ENCODE results near the gene TAP2. TPM values are rescaled to one million over a fixed set of nuclear protein-coding genes. Genes with fewer than 3 reads are reported as not detected.

Gene TAP2
- total and polyA plus RNA-seq, 5 donors, result 11.2 to 23.3 (median 20.4) TPM

Other genes starting within 250 kb of the TAP2 start
- gene HLA-DRB1, start 248.9 kb downstream of the TAP2 start, total RNA-seq, result 100 to 1,000 TPM in 2 of 4 donors, 10 to 100 TPM in 2; 33.7 to 153 (median 104) TPM
- 30.1 TPM for gene HLA-DRB1, start 248.9 kb downstream of the TAP2 start, polyA plus RNA-seq
- gene HLA-DQA1, start 201.3 kb downstream of the TAP2 start, total RNA-seq, result 10 to 100 TPM in 2 of 4 donors, 1 to 10 TPM in 2; 6.5 to 18.4 (median 8.9) TPM
- 6.0 TPM for gene HLA-DQA1, start 201.3 kb downstream of the TAP2 start, polyA plus RNA-seq
- 10 to 100 TPM in 3 of 4 donors, 1 to 10 TPM in 1; 5.7 to 15.0 (median 14.8) TPM for gene HLA-DQB1, start 172.1 kb downstream of the TAP2 start, total RNA-seq
- gene HLA-DQB1, start 172.1 kb downstream of the TAP2 start, polyA plus RNA-seq, result 19.8 TPM
- gene HLA-DQA2, start 97.3 kb downstream of the TAP2 start, total RNA-seq, result 1 to 10 TPM in 1 of 4 donors, under 1 TPM in 2, not detected in 1; 0.34 to 2.8 (median 0.45) TPM
- gene HLA-DQA2, start 97.3 kb downstream of the TAP2 start, polyA plus RNA-seq, result not detected
- 1 to 10 TPM in 1 of 4 donors, under 1 TPM in 1, not detected in 2; 0.58 to 2.2 TPM for gene HLA-DQB2, start 75.2 kb downstream of the TAP2 start, total RNA-seq
- gene HLA-DQB2, start 75.2 kb downstream of the TAP2 start, polyA plus RNA-seq, result not detected
- gene HLA-DOB, start 21.7 kb downstream of the TAP2 start, total RNA-seq, result under 1 TPM in 2 of 4 donors, not detected in 2; 0.20 to 0.22 TPM
- 0.20 TPM for gene HLA-DOB, start 21.7 kb downstream of the TAP2 start, polyA plus RNA-seq
- 10 to 100 TPM; 14.8 to 28.4 (median 18.8) TPM for gene PSMB8, start 5.3 kb upstream of the TAP2 start, total RNA-seq
- gene PSMB8, start 5.3 kb upstream of the TAP2 start, polyA plus RNA-seq, result 23.0 TPM
- gene TAP1, start 15.0 kb upstream of the TAP2 start, total RNA-seq, result 10 to 100 TPM; 15.7 to 25.0 (median 18.6) TPM
- 20.1 TPM for gene TAP1, start 15.0 kb upstream of the TAP2 start, polyA plus RNA-seq
- 10 to 100 TPM in 3 of 4 donors, 1 to 10 TPM in 1; 8.2 to 22.7 (median 14.7) TPM for gene PSMB9, start 15.5 kb upstream of the TAP2 start, total RNA-seq
- 17.1 TPM for gene PSMB9, start 15.5 kb upstream of the TAP2 start, polyA plus RNA-seq
- 10 to 100 TPM in 3 of 4 donors, 1 to 10 TPM in 1; 8.5 to 15.7 (median 12.4) TPM for gene HLA-DMB, start 102.3 kb upstream of the TAP2 start, total RNA-seq
- gene HLA-DMB, start 102.3 kb upstream of the TAP2 start, polyA plus RNA-seq, result 6.0 TPM
- gene HLA-DMA, start 114.4 kb upstream of the TAP2 start, total RNA-seq, result 10 to 100 TPM; 16.2 to 26.6 (median 17.3) TPM
- 20.9 TPM for gene HLA-DMA, start 114.4 kb upstream of the TAP2 start, polyA plus RNA-seq
- gene BRD2, start 129.9 kb upstream of the TAP2 start, total RNA-seq, result 100 to 1,000 TPM in 1 of 4 donors, 10 to 100 TPM in 3; 82.6 to 100 (median 86.9) TPM
- gene BRD2, start 129.9 kb upstream of the TAP2 start, polyA plus RNA-seq, result 73.1 TPM
- gene HLA-DOA, start 170.9 kb upstream of the TAP2 start, total RNA-seq, result 1 to 10 TPM; 1.3 to 2.3 (median 1.8) TPM
- gene HLA-DOA, start 170.9 kb upstream of the TAP2 start, polyA plus RNA-seq, result 1.2 TPM
- gene HLA-DPA1, start 234.9 kb upstream of the TAP2 start, total RNA-seq, result 10 to 100 TPM; 49.5 to 58.6 (median 54.1) TPM
- gene HLA-DPA1, start 234.9 kb upstream of the TAP2 start, polyA plus RNA-seq, result 31.1 TPM
- 10 to 100 TPM; 46.2 to 71.0 (median 57.4) TPM for gene HLA-DPB1, start 237.3 kb upstream of the TAP2 start, total RNA-seq
- 35.9 TPM for gene HLA-DPB1, start 237.3 kb upstream of the TAP2 start, polyA plus RNA-seq

Data from right cardiac atrium (tissue), 5 donors.